Astrocyte of the spinal cord (primary cell): ENCODE measurements around the gene SHBG.

Experiments
- DNase-seq: peaks from one replicate; pipeline ENCODE4 v3.0.0; 2011; ENCODE audit warnings: low read depth, low spot score
- H3K4me3 ChIP-seq: 2 replicates; pipeline ENCODE4 v1.5.1; 2011; ENCODE audit warnings: low read depth, mild to moderate bottlenecking, low read length, moderate library complexity
- in situ Hi-C: cut with HindIII; loops from 2 replicates; pipeline ENCODE4 v1.10.0; 2017; ENCODE audit warnings: low sequenced_read_pairs
- TF ChIP-seq, protein P1 (sequence below): IDR thresholded peaks from 2 replicates; pipeline ENCODE4 v1.5.1; 2012; ENCODE audit warnings: low read depth, mild to moderate bottlenecking, low read length, inconsistent platforms

SHBG gene

GRCh38 chr17:7656958-7657609 lies 27.1 kb downstream of the SHBG start:
- in situ Hi-C loops, result no loop called here
- DNase-seq, result no peak
- no peak overlapping the region for H3K4me3 ChIP-seq
- TF ChIP-seq, protein P1, sequence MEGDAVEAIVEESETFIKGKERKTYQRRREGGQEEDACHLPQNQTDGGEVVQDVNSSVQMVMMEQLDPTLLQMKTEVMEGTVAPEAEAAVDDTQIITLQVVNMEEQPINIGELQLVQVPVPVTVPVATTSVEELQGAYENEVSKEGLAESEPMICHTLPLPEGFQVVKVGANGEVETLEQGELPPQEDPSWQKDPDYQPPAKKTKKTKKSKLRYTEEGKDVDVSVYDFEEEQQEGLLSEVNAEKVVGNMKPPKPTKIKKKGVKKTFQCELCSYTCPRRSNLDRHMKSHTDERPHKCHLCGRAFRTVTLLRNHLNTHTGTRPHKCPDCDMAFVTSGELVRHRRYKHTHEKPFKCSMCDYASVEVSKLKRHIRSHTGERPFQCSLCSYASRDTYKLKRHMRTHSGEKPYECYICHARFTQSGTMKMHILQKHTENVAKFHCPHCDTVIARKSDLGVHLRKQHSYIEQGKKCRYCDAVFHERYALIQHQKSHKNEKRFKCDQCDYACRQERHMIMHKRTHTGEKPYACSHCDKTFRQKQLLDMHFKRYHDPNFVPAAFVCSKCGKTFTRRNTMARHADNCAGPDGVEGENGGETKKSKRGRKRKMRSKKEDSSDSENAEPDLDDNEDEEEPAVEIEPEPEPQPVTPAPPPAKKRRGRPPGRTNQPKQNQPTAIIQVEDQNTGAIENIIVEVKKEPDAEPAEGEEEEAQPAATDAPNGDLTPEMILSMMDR, result no peak

DNA sequence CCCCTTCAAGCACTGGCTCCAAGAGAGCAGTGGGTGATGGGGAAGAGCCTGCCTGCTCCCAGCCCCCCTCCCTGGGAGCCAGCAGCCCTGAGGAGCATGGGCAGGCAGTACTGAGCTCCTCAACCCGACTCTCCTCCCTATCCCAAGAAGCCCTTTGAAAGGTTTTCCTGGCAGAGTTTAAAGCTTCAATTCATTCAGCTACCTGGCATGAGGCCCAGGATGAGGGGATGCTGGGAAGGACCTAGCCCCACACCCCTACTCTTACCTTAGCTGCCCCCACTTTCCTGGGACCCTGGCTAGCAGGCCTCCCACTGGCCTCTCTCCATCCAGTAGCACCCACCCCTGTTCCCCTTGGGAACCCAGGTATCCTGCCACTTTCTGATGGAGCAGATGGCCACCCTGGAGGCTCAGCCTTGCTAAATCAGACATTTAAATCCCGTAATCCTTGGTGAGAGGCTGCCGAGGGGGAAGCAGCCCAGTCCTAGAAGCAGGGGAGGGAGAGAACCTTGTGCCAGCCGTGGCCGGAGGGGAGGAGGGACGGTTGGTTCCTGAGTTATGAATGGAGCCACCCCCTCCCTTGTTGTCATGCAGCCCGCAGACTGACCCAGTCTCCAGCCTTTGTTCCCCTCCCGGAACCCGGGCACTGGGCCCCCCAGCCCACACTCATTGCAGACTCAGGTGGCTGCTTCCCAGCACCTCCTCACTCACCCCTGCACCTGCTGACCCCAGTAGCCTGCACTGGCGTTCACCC lies 37.9 kb downstream of the SHBG start:
- in situ Hi-C loops, result no loop called here
- TF ChIP-seq, protein P1, result no peak
- DNase-seq, result no peak
- H3K4me3 ChIP-seq, result no peak overlapping the region

DNA sequence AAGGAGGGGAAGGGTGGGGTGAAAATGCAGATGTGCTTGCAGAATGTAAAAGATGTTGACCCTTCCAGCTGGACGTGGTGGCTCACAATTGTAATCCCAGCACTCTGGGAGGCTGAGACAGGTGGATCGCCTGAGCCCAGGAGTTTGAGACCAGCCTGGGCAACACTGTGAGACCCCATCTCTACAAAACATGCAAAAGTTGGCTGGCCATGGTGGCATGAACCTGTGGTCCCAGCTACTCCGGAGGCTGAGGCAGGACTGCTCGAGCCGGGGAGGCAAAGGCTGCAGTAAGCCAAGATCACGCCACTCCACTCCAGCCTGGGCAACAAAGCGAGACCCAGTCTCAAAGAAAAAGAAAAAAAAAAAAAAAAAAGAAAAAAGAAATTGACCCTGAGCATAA lies 38.5 kb downstream of the SHBG start:
- in situ Hi-C loops, result no loop called here
- H3K4me3 ChIP-seq, result no peak overlapping the region
- DNase-seq, result no peak
- TF ChIP-seq, protein P1, result no peak

DNA sequence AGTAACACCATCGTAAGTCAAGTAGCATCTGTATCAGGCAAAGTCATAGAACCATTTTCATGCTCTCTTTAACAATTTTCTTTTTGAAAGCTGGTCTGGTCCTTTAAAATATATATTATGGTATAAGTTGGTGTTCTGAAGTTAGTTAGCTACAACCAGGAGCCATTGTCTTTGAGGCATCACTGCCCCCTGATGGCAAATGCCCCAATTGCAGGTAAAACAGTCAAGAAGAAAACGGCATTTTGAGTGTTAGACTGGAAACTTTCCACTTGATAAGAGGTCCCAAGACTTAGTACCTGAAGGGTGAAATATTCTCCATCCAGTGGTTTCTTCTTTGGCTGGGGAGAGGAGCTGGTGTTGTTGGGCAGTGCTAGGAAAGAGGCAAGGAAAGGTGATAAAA lies 43.3 kb downstream of the SHBG start:
- TF ChIP-seq, protein P1, result peak; percentile 39
- no peak for DNase-seq
- in situ Hi-C loops, result no loop called here
- H3K4me3 ChIP-seq, result no peak overlapping the region

DNA sequence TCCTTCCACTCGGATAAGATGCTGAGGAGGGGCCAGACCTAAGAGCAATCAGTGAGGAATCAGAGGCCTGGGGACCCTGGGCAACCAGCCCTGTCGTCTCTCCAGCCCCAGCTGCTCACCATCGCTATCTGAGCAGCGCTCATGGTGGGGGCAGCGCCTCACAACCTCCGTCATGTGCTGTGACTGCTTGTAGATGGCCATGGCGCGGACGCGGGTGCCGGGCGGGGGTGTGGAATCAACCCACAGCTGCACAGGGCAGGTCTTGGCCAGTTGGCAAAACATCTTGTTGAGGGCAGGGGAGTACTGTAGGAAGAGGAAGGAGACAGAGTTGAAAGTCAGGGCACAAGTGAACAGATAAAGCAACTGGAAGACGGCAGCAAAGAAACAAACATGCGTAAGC lies 45.0 kb downstream of the SHBG start:
- TF ChIP-seq, protein P1, result no peak
- no peak for DNase-seq
- H3K4me3 ChIP-seq, result no peak overlapping the region
- in situ Hi-C loops, result no loop called here

DNA sequence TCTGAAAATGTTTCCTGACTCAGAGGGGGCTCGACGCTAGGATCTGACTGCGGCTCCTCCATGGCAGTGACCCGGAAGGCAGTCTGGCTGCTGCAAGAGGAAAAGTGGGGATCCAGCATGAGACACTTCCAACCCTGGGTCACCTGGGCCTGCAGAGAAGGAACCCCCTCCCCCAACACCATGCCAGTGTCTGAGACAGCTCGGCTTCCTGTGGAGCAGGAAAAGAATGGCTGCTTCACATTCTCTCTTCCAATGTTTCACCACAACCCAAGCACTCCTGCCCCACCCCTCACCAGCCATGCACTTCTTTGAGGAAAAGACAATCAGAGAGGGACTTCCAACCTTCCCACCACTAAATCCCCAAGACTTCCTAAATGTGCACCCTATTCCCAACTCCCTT lies 46.6 kb downstream of the SHBG start:
- no peak for DNase-seq
- in situ Hi-C loops, result no loop called here
- no peak overlapping the region for H3K4me3 ChIP-seq
- TF ChIP-seq, protein P1, result no peak
